WTC11 (cell line): ENCODE data around the gene TARP.

Experiments
- ATAC-seq: fragments of 200-7000 bp; cut with Tn5 transposase; 2 replicates; pipeline ENCODE4 v1.10.0; 2021; ENCODE audit warnings: mild to moderate bottlenecking, moderate library complexity
- CTCF ChIA-PET: fragments of 300-600 bp; sonication (Branson Sonifier 250); formaldehyde crosslinking; loops from one replicate; lab custom pipeline; 2021; ENCODE audit warnings: antibody characterized with exemption; lab: Charles Lee
- POLR2A ChIA-PET: fragments of 350-600 bp; sonication (Branson Sonifier 250); formaldehyde crosslinking; loops from one replicate; lab custom pipeline; 2021; ENCODE audit warnings: antibody characterized with exemption; lab: Charles Lee
- DNase-seq: peaks from one replicate; pipeline ENCODE4 v3.0.0; 2021; ENCODE audit warnings: low spot score
- H3K27ac Mint-ChIP-seq: 2 replicates; pipeline ENCODE4 v1.8.0; 2021; ENCODE audit warnings: mixed read lengths
- H3K27me3 Mint-ChIP-seq: 2 replicates; pipeline ENCODE4 v1.8.0; 2021; ENCODE audit warnings: low read depth, mild to moderate bottlenecking, moderate library complexity, mixed read lengths
- H3K36me3 Mint-ChIP-seq: 2 replicates; pipeline ENCODE4 v1.8.0; 2021; ENCODE audit warnings: mixed read lengths
- H3K4me1 Mint-ChIP-seq: 2 replicates; pipeline ENCODE4 v1.8.0; 2022; ENCODE audit warnings: mixed read lengths
- H3K4me3 Mint-ChIP-seq: 2 replicates; pipeline ENCODE4 v1.8.0; 2021; ENCODE audit warnings: mild to moderate bottlenecking, moderate library complexity, mixed read lengths
- H3K9me3 Mint-ChIP-seq: 2 replicates; pipeline ENCODE4 v1.8.0; 2021; ENCODE audit warnings: mixed read lengths
- ARID4B ChIP-seq: sonication (generic); formaldehyde crosslinking; IDR thresholded peaks from 2 replicates; pipeline ENCODE4 v1.8.0; 2023; ENCODE audit warnings: missing genetic modification reagents, mild to moderate bottlenecking, borderline replicate concordance
- CTCF ChIP-seq: fragments of 200-600 bp; IDR thresholded peaks from 2 replicates; pipeline ENCODE4 v1.8.0; 2022; ENCODE audit warnings: antibody characterized with exemption
- SMAD3 ChIP-seq: sonication (generic); formaldehyde crosslinking; IDR thresholded peaks from 2 replicates; pipeline ENCODE4 v1.8.0; 2022; ENCODE audit warnings: missing genetic modification reagents, mild to moderate bottlenecking, borderline replicate concordance
- ZNF425 ChIP-seq: fragments of 250-450 bp; sonication (Bioruptor Pico); conservative IDR thresholded peaks from 2 replicates; pipeline ENCODE4 v1.9.0; 2021; ENCODE audit warnings: mild to moderate bottlenecking
- TF ChIP-seq, protein P1 (sequence below): sonication (generic); formaldehyde crosslinking; IDR thresholded peaks from 2 replicates; pipeline ENCODE4 v1.8.1; 2022; ENCODE audit warnings: mild to moderate bottlenecking, missing genetic modification reagents, moderate library complexity, borderline replicate concordance
- TF ChIP-seq, protein P2 (sequence below): sonication (generic); formaldehyde crosslinking; IDR thresholded peaks from 2 replicates; pipeline ENCODE4 v1.8.0; 2022; ENCODE audit warnings: mild to moderate bottlenecking, missing genetic modification reagents
- TF ChIP-seq, protein P3 (sequence below): sonication (generic); formaldehyde crosslinking; IDR thresholded peaks from 2 replicates; pipeline ENCODE4 v1.8.0; 2022; ENCODE audit warnings: missing genetic modification reagents

TARP gene

DNA sequence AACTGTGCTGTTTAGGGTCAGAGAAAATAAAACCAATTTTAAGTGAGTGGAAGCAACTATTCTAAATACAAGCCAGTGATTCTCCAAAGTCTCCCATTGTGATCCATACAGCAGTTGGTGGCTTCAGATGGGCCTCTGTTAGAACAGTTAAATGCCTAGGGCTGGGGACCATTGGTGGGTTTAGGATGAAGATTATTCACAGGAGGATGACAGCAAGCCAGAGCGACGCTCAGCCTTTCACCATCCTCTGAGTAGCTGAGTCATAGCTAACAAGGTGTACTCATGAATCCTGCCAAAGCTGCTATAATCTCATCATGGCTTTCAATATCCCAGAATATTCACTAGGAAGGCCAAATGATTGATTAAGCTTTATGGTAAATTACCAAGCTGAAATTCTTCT is 55.8 kb downstream of the TARP start (continued):
- TF ChIP-seq, protein P1, sequence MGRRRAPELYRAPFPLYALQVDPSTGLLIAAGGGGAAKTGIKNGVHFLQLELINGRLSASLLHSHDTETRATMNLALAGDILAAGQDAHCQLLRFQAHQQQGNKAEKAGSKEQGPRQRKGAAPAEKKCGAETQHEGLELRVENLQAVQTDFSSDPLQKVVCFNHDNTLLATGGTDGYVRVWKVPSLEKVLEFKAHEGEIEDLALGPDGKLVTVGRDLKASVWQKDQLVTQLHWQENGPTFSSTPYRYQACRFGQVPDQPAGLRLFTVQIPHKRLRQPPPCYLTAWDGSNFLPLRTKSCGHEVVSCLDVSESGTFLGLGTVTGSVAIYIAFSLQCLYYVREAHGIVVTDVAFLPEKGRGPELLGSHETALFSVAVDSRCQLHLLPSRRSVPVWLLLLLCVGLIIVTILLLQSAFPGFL (CRISPR knock-in tag): no peak
- TF ChIP-seq, protein P2, sequence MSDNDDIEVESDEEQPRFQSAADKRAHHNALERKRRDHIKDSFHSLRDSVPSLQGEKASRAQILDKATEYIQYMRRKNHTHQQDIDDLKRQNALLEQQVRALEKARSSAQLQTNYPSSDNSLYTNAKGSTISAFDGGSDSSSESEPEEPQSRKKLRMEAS (CRISPR knock-in tag): no peak
- TF ChIP-seq ARID4B (CRISPR knock-in tag) (no peak), ZNF425 (CRISPR knock-in tag) (no peak), SMAD3 (CRISPR knock-in tag) (no peak)
- TF ChIP-seq, all 79 proteins: peak for 0

DNA sequence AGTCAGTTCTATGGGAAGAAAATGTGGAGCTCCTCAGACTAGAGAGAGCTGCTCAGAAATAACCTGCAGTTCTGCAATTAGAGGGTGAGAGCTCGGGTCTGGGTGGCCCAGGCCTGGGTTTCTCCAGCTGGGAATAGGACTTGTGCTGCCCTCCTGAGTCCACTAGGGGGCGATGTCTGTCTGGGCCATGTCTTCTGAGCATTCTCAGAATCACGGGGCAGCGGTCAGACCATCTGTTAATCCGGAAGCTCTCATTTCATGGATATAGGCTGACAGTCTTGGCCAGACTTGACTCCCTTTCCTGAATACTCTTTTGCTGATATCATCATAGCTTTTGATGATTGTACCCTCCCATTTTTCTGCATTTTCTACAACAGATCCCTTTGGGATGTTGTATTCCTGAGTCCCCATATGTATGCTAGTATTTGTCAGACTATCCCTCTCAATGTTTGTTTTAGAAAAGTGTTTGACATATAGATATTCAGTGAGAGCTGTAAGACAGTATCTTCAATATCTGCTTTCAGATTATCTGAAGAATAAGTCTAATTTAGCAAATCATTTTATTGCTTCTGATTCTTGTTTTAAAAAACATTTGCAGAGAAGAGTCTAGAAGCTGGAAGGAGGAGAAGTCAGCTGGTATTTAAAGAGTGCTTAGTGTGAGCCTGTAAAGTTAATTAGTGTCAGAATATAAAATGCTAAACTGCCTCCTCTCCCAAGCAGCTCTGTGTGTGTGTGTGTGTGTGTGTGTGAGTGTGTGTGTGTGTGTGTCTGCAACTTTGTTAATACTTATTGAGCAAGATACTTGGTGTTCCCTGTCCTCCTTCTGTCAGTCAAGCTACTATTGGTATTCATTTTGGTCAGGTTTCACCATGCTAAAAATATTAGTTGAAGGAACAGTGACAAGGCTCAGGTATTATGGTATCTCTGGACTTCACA is 57.4 kb downstream of the TARP start:
- TF ChIP-seq, protein P3, sequence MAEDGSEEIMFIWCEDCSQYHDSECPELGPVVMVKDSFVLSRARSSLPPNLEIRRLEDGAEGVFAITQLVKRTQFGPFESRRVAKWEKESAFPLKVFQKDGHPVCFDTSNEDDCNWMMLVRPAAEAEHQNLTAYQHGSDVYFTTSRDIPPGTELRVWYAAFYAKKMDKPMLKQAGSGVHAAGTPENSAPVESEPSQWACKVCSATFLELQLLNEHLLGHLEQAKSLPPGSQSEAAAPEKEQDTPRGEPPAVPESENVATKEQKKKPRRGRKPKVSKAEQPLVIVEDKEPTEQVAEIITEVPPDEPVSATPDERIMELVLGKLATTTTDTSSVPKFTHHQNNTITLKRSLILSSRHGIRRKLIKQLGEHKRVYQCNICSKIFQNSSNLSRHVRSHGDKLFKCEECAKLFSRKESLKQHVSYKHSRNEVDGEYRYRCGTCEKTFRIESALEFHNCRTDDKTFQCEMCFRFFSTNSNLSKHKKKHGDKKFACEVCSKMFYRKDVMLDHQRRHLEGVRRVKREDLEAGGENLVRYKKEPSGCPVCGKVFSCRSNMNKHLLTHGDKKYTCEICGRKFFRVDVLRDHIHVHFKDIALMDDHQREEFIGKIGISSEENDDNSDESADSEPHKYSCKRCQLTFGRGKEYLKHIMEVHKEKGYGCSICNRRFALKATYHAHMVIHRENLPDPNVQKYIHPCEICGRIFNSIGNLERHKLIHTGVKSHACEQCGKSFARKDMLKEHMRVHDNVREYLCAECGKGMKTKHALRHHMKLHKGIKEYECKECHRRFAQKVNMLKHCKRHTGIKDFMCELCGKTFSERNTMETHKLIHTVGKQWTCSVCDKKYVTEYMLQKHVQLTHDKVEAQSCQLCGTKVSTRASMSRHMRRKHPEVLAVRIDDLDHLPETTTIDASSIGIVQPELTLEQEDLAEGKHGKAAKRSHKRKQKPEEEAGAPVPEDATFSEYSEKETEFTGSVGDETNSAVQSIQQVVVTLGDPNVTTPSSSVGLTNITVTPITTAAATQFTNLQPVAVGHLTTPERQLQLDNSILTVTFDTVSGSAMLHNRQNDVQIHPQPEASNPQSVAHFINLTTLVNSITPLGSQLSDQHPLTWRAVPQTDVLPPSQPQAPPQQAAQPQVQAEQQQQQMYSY (CRISPR knock-in tag): no peak
- TF ChIP-seq CTCF: peak; percentile 94
- no peaks in the 10 kb centered on the region; the same call in 1 of the 2 replicates for H3K27me3 Mint-ChIP-seq
- peak overlapping the region; percentile 57 for H3K27ac Mint-ChIP-seq
- H3K4me1 Mint-ChIP-seq: peaks cover 41% of the 10 kb centered on the region
- no peak overlapping the region for H3K4me3 Mint-ChIP-seq
- DNase-seq: peak; percentile 81
- no peaks in the 10 kb centered on the region for H3K9me3 Mint-ChIP-seq
- POLR2A ChIA-PET: interaction anchor here (1.0 to 1.1 kb wide), 2 partner anchors 38 to 115 kb away, joined by 3 to 4 read pairs; partner anchors contain the start of gene STARD3NL
- ATAC-seq: peak; percentile 92
- CTCF ChIA-PET: interaction anchor here (0.6 to 2.5 kb wide), 60 partner anchors 9 to 319 kb away, joined by 3 to 105 read pairs (median 5); partner anchors contain the start of genes EPDR1, SFRP4, STARD3NL and TARP
- H3K36me3 Mint-ChIP-seq: peaks cover 23% of the 10 kb centered on the region
